NCI-H345 treated with DMSO at 0.1 percent for 48 hours (cell line): ENCODE measurements around the gene PDXDC1.
A peak's percentile ranks its signal among the peaks of the same experiment; 100 is the strongest.
"Not testable (repeated sequence)": the region's sequence is repeated elsewhere in the genome, so short reads cannot be mapped to it uniquely, and the experiment has no call there.

Experiments used
- DNase-seq: peaks from one replicate; lab custom pipeline; 2025; ENCODE audit not compliant: unreplicated experiment; lab: John Stamatoyannopoulos, UW

PDXDC1 gene

DNA sequence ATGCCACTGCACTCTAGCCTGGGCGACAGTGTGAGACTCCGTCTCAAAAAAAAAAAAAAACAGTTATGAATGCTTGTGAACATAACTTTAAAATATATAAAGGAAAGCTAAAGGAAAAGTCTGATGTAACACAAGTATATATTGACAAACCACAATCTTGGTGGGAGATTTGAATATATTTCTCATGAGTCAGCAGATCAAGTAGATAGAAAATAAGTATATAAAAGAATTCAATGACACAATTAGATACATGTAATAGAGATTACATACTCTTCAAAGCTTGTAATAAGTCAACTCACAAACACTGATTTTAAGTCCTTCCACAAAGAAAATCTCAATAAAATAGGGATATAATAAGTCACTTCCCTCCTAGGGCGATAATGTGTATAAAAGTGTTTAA is 40.8 kb downstream of the PDXDC1 start:
- DNase-seq = not testable (repeated sequence)

GRCh38 chr16:15016354-15016753 is 41.5 kb downstream of the PDXDC1 start:
- DNase-seq = not testable (repeated sequence)

DNA sequence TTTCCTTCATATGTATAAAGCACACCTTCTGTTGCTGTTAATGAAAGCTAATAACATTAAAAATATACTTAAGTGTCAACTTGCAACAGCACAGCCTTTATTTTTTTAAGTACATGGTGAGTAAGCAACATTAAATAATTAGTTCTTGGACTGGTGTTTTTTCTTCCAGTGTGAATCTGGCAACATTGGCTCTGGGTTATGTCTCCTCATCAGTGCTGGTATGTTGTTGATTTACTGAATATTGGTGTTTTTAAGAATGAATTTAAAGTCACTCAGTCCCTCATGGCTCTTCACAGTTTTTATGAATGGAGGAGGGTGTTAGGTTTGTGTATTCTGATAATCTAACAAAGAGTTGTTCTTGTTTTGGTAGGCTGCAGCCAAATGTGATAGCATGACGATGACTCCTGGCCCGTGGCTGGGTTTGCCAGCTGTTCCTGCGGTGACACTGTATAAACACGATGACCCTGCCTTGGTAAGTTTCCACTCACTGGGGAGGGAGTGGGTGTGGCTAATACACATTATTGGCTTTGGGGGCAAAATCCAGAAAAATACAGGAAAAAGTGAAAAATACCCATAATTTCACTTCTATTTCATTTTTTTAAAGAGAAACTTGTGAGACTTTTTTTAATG is 42.2 kb downstream of the PDXDC1 start:
- not testable (repeated sequence) for DNase-seq

GRCh38 chr16:15021429-15021828 is 46.6 kb downstream of the PDXDC1 start:
- DNase-seq = not testable (repeated sequence)

- DNase-seq = peak; percentile 29
Observed at GRCh38 chr16:15022194-15022593, 47.4 kb downstream of the PDXDC1 start.

DNA sequence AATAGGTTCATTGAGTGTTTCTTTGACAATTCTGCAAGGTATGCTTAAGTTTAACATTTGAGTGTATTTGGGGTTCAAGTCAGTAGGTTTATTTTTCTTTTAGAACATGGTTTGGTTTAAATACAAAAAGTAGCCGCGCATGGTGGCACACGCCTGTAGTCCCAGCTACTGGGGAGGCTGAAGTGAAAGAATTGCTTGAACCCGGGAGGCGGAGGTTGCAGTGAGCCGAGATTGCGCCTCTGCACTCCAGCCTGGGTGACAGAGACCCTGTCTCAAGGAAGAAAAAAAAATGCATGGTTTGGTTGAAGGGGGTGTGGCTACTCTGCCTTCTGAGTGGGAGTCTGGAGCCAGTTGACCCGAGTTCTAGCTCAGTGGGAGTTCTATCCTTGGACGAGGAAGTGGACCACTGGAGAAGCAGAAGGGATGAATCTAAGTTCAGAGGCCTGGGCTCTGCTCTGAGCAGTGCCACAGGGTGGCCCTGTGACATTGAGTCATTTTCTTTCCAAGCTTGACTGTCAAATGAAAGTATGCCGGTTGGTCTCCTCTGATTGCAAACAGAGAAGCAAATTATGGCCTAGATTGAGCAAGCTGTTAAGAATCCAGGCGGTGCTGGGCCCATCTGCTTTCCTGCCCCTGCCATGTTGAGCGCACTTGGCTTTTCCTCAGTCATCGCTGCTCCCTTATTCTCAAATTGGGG is 48.7 kb downstream of the PDXDC1 start:
- not testable (repeated sequence) for DNase-seq

GRCh38 chr16:15024858-15025199 is 50.0 kb downstream of the PDXDC1 start:
- not testable (repeated sequence) for DNase-seq

DNA sequence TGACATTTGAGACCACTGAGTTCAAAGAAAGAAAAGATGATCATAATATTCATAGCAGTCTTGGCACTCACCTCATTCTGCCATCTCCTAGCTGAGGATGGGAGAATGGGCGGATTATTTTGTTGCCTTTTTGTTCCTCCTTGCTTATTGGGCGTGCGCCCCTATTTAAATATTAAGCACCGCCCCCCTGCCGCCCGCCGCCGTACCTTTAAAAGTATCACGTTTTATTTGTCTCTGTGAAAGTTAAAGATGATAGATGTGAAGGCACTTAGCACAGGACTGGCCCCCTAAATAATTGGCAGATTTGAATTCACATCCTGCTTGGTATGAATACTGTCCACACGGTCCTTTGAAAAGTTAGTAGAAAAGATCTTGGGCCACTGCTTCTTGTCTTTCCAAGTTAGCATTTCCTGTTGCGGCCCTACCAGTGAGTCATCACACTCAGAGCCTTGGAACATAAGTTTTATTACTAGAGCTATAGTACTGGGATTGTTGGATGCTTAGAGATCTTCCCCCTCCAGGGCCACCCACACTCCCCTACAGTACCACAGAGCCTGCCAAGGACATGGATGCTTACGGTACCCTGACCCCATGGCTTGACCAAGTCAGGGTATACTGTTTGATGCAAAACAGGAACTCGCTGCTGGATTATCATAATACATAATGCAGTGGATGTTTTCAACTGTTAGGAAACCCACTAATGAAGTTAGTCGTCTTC is 50.6 kb downstream of the PDXDC1 start:
- DNase-seq = not testable (repeated sequence)

DNA sequence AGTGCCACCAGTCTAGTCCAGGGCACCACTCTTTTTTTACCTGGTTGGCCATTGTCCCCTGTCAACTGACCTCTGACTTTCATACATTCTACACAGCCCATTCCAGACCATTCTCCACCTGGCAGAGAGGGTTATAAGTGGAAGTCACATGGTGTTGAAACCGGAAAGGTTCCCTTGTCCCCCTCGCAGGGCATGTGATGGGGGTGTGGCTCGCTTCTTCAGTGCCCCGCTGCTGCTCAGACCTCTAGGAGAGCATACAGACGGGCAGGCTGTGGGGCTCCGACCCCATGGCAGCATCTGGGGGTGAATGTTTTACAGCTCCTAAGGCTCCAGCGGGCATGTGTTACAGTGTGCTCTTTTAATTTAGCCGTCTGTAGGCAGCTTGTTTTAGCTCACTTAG is 52.2 kb downstream of the PDXDC1 start:
- not testable (repeated sequence) for DNase-seq

DNA sequence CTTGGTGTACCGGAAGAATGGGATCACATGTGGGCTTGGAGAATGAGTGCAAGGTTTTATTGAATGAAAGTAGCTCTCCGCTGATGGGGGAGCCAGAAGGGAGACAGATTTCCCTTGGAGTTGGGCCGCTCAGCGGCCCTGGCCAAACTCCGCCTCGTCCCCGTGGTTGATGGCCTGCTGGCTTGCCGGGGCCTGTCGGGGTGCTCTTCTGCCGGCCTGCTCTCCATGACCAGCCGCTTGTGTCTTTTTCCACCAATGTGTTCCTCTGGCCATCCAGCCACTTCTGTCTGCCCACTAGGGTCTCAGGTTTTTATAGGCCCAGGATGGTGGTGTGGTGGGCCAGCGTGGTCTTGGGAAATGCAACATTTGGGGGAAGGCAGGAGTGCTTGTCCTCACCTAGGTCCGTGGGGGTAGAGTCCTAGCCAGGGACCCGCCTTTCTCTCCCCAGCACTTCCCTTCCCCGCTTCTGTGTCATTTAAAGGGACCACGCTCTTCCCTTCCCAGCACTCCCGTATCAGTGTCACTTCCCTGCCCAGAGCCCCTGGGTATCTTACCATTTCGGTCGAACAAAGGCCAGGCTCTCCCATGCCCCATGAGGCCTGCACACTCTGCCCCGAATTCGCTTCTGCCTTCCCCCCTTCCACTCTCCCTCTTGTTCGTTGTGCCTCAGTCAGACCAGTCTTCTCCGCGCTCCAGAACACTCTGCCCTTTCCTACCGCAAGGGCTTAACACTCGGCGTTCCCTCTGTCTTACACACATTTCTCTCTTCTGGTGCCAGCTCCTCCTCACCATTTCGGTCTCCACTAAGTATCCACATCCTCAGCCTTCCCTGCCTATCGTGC is 52.9 kb downstream of the PDXDC1 start:
- DNase-seq = not testable (repeated sequence)

DNA sequence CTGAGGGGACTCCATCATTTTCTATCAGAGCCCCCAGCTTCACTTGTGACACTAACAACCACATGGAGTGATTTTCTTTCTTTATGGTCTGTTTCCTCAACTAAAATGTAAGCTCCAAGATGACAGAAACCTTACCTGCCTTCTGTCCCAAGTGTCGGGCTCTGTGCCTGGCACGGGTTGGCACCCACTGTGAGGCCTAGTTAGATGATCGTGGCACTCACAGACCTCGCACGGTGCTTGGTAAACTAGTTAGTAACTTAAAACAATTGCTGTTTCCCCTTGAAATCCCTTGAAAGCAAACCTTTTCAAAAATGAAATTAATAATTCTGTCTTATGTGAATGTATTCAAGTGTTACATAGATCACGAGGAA is 53.5 kb downstream of the PDXDC1 start:
- DNase-seq = not testable (repeated sequence)

DNA sequence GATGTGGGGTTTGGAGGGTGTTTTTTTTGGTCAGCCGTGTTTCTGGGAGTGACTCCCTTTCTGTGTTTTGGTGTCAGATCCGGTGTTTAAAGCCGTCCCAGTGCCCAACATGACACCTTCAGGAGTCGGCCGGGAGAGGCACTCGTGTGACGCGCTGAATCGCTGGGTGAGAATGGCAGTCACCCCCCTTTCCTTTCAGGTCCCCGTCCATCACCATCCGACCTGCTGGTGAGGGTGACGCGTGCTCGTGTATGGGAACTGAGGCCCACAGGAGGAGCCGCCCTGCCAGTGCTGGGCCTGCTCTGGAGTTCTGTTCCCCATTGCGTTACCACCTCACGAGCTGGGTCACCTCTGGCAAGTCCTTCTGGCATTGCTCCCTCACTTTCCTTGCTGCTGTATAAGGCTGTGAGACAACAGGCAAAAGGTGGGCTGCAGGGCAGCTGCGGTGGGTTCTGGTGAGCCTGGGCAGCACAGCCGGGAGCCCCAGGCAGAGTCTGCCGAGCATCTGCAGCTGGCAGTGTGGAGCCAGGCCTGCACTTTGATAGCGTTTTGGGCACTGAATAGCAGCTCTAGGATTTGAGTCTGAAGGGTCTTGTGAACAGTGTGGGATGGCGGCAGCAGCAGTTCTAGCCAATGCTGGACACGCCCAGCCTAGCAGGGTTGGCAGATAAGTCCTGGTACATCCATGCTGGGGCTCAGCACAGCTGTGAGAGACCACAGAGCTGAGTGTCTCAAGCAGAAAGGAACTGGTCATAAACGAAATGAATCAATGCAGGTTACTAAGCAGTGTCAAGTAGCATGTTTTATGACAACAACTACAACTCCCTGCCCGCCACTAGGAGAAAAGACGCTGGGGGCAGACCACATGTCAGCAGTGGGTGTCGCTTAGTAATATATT is 54.2 kb downstream of the PDXDC1 start:
- DNase-seq = not testable (repeated sequence)

GRCh38 chr16:15029749-15030148 is 54.9 kb downstream of the PDXDC1 start:
- not testable (repeated sequence) for DNase-seq

DNA sequence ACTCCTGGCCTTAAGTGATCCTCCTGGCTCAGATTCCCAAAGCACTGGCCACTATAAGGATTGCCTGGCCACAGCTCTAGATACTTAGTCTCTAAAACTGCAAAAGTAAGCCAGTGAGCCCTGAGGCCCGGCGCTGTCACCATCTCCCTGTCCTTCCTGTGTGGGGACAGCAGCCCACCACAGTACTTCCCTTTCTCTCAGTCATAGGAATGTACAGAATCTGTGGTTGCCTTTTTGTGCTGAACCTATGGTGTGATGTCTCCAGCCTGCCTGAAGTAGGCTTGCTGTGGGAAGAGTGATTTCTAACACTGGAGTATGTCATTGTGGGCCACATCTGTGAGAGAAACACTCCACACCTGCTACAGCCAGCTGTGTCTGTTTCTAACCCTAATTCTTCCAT is 56.4 kb downstream of the PDXDC1 start:
- DNase-seq = no peak

- DNase-seq = no peak
Observed at GRCh38 chr16:15031586-15031985, 56.8 kb downstream of the PDXDC1 start.

DNA sequence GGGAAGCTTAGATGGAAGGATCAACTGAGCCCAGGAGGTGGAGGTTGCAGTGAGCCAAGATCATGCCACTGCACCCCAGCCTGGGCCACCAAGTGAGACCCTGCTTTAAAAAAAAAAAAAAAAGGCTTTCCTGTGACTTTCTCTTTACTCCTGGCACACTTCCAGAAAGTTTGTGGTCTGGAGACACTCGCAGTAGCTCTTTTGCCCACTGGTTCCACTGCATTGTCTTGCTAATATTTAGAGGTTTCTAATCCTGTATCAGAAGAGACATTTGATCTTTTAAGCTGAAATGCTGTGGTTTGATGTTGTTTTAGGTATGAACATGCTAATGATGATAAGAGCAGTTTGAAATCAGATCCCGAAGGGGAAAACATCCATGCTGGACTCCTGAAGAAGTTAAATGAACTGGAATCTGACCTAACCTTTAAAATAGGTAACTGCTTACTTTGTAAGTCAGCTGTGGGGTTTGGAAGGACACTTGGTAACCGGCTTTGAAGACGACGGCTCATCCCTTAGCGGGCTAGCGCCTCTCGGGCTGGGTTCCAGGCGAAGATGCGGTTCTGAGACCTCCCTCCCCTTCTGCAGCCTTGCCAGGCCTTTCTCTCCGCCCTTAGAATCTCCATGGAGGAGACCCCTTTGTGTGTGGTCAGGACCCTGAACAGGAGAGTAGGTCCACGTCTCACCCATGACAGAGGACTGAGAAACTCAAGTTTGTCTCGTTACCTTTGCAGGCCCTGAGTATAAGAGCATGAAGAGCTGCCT is 57.9 kb downstream of the PDXDC1 start:
- DNase-seq = no peak

GRCh38 chr16:15033309-15033707 is 58.5 kb downstream of the PDXDC1 start:
- DNase-seq = no peak

DNA sequence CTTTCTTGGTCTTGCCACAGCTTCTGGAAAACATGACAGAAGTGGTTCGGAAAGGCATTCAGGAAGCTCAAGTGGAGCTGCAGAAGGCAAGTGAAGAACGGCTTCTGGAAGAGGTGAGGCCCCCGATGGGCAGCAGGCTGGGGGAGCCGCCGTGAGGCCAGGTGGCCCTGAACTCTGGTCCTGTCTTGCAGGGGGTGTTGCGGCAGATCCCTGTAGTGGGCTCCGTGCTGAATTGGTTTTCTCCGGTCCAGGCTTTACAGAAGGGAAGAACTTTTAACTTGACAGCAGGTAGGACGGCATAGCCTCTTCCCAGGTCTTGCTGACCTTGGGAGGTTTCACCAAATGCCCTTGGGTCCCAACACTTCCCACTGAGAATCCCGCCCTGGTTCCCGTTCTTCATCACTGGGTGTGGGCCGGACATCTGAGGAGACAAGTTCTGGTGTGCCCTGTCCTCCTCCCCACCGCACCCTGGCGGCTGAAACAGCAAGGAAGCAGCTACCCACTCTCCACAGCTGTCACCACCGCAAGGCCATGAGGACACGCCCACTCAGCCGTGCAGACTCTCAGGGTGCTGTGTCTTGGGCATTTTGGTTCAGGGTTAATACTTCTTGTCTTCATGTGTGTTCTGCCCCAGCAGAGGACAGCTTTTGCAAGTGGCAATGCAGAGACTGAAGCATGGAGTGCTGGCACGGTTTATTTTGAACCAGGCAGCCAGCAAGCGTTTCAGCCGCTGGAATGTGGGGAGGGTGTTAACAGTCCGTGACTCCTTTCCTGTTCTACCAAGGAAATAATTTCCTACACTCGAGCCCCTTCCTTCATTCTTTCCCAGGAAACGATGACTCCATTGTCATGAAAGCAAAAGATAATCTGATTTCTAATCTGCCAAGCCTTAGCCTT is 59.7 kb downstream of the PDXDC1 start:
- no peak for DNase-seq
